DMS 273 treated with DMSO at 0.1 percent for 48 hours (cell line): ENCODE measurements around the gene HUS1.
"Not testable (repeated sequence)": the region's sequence is repeated elsewhere in the genome, so short reads cannot be mapped to it uniquely, and the experiment has no call there.

Experiments
- DNase-seq: peaks from one replicate; lab custom pipeline; 2025; lab: John Stamatoyannopoulos, UW

Gene HUS1

GRCh38 chr7:47923081-47923875 is 56.1 kb downstream of the HUS1 start:
- DNase-seq: not testable (repeated sequence)

DNA sequence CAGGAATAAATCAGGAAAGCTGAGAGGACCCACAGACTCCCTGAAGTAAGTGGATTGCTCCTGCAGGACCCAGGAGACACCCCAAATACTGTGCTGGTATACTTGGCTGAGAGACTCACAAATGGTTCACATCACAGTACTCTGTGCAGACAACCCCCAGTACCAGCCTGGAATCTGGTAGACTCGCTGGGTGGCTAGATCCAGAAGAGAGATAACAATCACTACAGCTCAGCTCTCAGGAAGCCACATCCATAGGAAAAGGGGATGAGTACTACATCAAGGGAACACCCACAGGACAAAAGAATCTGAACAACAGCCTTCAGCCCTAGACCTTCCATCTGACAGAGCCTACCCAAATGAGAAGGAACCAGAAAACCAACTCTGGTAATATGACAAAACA is 62.9 kb downstream of the HUS1 start:
- not testable (repeated sequence) for DNase-seq

DNA sequence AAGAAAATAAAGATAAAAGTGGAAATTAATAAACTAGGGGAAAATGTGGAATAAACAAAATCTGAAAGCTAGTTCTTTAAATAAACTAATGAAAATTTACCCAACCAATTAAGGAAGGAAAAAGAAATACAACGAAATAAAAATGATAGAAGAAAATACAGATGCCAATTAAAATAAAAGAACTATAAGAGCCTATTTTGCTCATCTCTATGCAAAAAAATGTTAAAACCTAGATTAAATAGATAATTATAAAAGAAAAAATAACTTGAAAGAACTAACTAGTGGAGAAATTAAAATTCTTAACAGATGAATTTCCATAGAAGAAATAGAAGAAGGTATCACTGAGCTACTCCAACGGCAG is 63.8 kb downstream of the HUS1 start:
- DNase-seq: no peak

DNA sequence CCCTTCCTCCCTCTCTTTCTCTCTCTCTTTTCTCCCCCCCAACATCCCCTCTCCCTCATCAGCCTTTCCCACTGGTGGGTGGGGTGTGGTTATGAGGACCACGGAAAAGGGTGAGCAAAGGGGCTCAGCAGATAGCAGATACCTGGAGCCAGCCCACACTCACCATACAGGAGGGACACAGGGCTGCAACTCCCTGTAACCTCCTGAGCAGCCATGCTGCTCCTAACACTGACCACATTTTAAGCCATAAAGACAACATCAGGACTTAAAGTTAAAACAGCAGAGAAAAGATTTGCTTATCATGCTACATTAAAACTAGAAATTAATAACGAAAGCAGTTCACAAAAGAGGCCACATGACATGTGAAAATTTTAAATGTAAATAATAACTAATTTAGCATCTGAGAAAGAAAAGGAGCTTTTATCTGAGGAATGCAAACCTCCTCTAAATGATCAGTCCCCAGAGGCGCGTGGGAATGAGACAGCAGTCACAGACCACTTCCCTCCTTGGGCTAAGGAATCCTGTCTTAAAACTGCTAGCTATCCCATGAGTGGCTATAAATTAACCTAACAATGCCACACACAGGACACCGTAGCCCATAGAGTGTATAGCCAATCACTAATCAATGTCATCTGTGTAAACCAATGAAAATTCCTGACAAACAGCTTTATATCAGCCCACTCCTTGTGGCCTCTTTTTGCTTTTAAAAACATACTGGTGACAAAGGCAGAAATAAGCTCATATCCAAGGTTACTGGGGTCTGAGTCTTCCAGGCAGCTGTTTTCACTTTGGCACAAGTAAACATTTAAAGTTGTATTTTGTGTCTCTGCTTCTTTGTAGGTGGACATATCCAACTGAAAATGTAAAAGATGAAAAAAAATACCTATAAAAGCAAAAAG is 64.4 kb downstream of the HUS1 start:
- DNase-seq: no peak
